GM12892 (cell line): Measurements from ENCODE around the gene ARID5B.

Source experiments
- POLR2A ChIP-seq: IDR thresholded peaks from 2 replicates; pipeline ENCODE4 v1.6.1; 2011; ENCODE audit warnings: low read depth, low read length, control low read depth
- POLR2AphosphoS5 ChIP-seq: IDR thresholded peaks from 2 replicates; pipeline ENCODE4 v1.6.1; 2011; ENCODE audit warnings: low read depth, low read length, control low read depth
- TAF1 ChIP-seq: IDR thresholded peaks from 2 replicates; pipeline ENCODE4 v1.6.1; 2011; ENCODE audit warnings: low read depth, mild to moderate bottlenecking, control low read depth, low read length, borderline replicate concordance

GRCh38 chr10:61952028-61952674, 50.7 kb downstream of the ARID5B start:
- TF ChIP-seq POLR2A, result no peak
- TF ChIP-seq TAF1, result no peak
- no peak for TF ChIP-seq POLR2AphosphoS5
